Measurements from ENCODE around the gene AGMO. TPM values are rescaled to one million over a fixed set of nuclear protein-coding genes. Genes with fewer than 3 reads are reported as not detected.

AGMO gene
- total RNA-seq, 1 donor from 2014 or later: not detected

DNA sequence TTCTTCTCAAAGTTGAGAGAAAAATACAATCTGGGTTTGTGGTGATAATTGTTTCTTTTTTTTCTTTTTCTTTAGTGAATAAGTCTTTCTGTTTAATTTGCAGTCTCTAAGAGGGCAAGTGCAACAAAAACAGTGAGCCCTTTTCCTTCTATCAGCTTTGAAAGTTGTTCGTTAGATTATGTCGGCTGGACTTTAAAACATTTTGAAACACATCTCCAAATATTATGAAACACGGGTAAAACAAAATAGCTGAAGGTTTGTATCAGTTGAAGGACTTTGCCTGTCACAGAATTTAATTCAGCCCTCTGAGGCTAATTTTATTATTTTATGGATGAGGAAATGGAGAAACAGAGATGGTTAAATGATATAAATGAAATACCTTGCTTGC lies 85.3 kb downstream of the AGMO start:
- H3K4me3 Mint-ChIP-seq (ENCODE audit: unreplicated experiment): no peak overlapping the region
- no peaks in the 10 kb centered on the region for H3K9me3 Mint-ChIP-seq (ENCODE audit: unreplicated experiment)
- DNase-seq (ENCODE audit: low spot score): no peak
- TF ChIP-seq, protein P1, sequence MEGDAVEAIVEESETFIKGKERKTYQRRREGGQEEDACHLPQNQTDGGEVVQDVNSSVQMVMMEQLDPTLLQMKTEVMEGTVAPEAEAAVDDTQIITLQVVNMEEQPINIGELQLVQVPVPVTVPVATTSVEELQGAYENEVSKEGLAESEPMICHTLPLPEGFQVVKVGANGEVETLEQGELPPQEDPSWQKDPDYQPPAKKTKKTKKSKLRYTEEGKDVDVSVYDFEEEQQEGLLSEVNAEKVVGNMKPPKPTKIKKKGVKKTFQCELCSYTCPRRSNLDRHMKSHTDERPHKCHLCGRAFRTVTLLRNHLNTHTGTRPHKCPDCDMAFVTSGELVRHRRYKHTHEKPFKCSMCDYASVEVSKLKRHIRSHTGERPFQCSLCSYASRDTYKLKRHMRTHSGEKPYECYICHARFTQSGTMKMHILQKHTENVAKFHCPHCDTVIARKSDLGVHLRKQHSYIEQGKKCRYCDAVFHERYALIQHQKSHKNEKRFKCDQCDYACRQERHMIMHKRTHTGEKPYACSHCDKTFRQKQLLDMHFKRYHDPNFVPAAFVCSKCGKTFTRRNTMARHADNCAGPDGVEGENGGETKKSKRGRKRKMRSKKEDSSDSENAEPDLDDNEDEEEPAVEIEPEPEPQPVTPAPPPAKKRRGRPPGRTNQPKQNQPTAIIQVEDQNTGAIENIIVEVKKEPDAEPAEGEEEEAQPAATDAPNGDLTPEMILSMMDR (IDR thresholded peaks at IDR 0.05; ENCODE audit: unreplicated experiment): no peak
- H3K27me3 Mint-ChIP-seq (ENCODE audit: unreplicated experiment): no peaks in the 10 kb centered on the region
- no peak overlapping the region for H3K27ac Mint-ChIP-seq (ENCODE audit: unreplicated experiment)
- no peaks in the 10 kb centered on the region for H3K36me3 Mint-ChIP-seq (ENCODE audit: low read depth, unreplicated experiment)
- H3K4me1 Mint-ChIP-seq (ENCODE audit: unreplicated experiment): no peaks in the 10 kb centered on the region

DNA sequence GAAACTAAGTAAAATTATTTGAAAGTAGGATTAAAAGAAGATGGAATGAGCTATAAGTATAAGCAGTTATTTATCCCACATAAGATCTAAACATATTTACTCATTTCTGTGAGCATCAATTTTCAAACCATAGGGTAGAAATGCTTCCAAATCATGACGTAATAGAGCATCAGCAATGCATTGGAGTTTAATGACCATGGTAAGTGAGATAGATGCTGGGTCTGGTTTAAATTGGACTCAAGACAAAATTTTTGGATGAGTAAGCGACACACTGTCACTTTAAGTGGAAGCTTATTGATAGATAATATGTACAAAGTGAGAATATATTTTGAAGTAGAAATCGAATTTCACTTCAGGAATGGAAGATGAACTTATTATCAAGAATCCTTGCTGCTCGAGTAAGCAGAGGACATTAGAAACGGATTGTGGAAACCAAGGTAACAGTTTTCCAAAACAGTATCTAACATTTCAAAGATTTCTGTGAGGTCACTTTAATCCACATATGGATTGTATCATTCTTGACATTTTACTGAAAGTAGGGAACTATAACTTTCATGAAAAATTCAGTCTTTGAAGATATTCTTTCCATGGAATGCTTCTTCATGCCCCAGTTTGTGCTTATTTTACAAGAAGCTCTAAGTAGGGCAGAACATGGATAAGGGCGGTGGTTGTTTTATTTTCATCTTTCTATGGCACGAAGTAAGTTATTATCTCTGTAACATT lies 85.8 kb downstream of the AGMO start:
- Mint-ChIP-seq H3K27me3 (ENCODE audit: unreplicated experiment) (no peaks in the 10 kb centered on the region), H3K9me3 (ENCODE audit: unreplicated experiment) (no peaks in the 10 kb centered on the region), H3K4me1 (ENCODE audit: unreplicated experiment) (no peaks in the 10 kb centered on the region), H3K36me3 (ENCODE audit: low read depth, unreplicated experiment) (no peaks in the 10 kb centered on the region), H3K4me3 (ENCODE audit: unreplicated experiment) (no peak overlapping the region), H3K27ac (ENCODE audit: unreplicated experiment) (no peak overlapping the region)
- TF ChIP-seq, protein P1 (IDR thresholded peaks at IDR 0.05; ENCODE audit: unreplicated experiment): no peak
- no peak for DNase-seq (ENCODE audit: low spot score)

GRCh38 chr7:15471669-15471950 lies 90.2 kb downstream of the AGMO start:
- no peak overlapping the region for H3K4me3 Mint-ChIP-seq (ENCODE audit: unreplicated experiment)
- H3K27me3 Mint-ChIP-seq (ENCODE audit: unreplicated experiment): no peaks in the 10 kb centered on the region
- H3K4me1 Mint-ChIP-seq (ENCODE audit: unreplicated experiment): no peaks in the 10 kb centered on the region
- no peak overlapping the region for H3K27ac Mint-ChIP-seq (ENCODE audit: unreplicated experiment)
- no peaks in the 10 kb centered on the region for H3K9me3 Mint-ChIP-seq (ENCODE audit: unreplicated experiment)
- DNase-seq (ENCODE audit: low spot score): no peak
- TF ChIP-seq, protein P1 (IDR thresholded peaks at IDR 0.05; ENCODE audit: unreplicated experiment): no peak
- H3K36me3 Mint-ChIP-seq (ENCODE audit: low read depth, unreplicated experiment): no peaks in the 10 kb centered on the region

DNA sequence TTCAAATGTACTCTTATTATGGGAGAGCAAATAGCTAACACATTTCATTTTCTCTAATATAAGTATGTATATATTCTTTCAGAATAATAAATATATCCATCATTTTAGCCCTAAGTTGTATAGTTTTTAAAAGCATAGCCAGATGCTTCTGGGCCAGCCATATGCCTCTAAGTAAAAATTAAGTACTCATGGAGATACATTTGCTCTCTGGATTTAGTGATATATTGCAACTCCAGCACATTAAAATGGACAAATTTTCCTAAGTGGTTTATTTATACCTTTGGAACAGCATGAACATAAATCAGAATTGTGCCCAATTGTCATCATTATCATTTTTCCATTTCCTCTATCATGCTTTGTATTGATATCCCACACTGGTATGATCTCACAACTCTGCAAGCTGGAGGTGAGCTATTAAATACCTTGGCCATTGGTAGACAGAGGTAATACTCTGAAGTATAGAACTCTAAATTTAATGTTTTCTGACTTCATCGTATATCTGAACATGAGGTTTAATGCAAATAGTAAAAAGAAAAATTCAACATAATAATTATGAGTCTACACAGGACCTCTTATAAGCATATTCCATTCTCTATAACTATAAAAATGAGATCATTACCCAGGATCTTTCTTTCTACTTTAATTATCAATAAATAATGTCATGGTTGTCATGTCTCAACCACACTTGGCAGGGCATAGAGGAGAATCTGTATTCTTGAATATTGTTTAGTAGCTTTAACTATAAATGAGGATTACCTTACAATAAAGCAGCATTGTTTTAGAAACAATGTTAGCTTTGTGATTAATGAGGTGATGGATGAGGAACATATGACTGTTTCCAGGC lies 90.8 kb downstream of the AGMO start:
- TF ChIP-seq, protein P1 (IDR thresholded peaks at IDR 0.05; ENCODE audit: unreplicated experiment): no peak
- Mint-ChIP-seq H3K27me3 (ENCODE audit: unreplicated experiment) (no peaks in the 10 kb centered on the region), H3K36me3 (ENCODE audit: low read depth, unreplicated experiment) (no peaks in the 10 kb centered on the region), H3K27ac (ENCODE audit: unreplicated experiment) (no peak overlapping the region), H3K4me3 (ENCODE audit: unreplicated experiment) (no peak overlapping the region), H3K9me3 (ENCODE audit: unreplicated experiment) (no peaks in the 10 kb centered on the region), H3K4me1 (ENCODE audit: unreplicated experiment) (no peaks in the 10 kb centered on the region)
- DNase-seq (ENCODE audit: low spot score): no peak

DNA sequence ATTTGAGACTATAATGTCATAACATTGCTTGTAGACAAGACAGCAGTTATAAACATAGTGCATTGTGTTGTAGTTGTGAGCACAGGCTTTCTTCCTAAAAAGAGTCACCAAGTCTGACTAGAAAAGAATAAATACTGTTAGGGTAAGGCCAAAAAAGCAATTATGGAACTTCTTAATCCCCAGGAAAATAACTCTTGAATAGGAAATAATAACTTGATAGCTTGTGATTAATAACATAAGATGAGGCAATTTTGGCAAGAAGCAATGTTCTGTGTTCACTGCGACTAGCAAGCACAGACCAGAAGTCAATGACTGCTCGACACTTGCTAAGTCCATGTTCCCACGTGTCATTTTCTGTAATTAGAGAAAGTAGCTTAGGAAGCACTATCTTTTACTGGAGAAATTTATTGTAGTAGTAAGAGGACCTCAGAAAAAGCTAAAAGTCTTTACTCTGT lies 97.1 kb downstream of the AGMO start:
- DNase-seq (ENCODE audit: low spot score): no peak
- H3K27ac Mint-ChIP-seq (ENCODE audit: unreplicated experiment): no peak overlapping the region
- H3K4me1 Mint-ChIP-seq (ENCODE audit: unreplicated experiment): no peaks in the 10 kb centered on the region
- TF ChIP-seq, protein P1 (IDR thresholded peaks at IDR 0.05; ENCODE audit: unreplicated experiment): no peak
- no peaks in the 10 kb centered on the region for H3K9me3 Mint-ChIP-seq (ENCODE audit: unreplicated experiment)
- no peak overlapping the region for H3K4me3 Mint-ChIP-seq (ENCODE audit: unreplicated experiment)
- H3K36me3 Mint-ChIP-seq (ENCODE audit: low read depth, unreplicated experiment): no peaks in the 10 kb centered on the region
- no peaks in the 10 kb centered on the region for H3K27me3 Mint-ChIP-seq (ENCODE audit: unreplicated experiment)
